Mammary epithelial cell (primary cell): Measurements from ENCODE around the gene DLEU7.

Source experiments
- EZH2 ChIP-seq: IDR thresholded peaks from 2 replicates; pipeline ENCODE4 v1.6.1; 2012; ENCODE audit warnings: low read length, inconsistent platforms, borderline replicate concordance
- TF ChIP-seq, protein P1 (sequence below), 2 donors: IDR thresholded peaks in 1 of 2; conservative IDR thresholded peaks in 1 of 2; 2 replicates each; pipeline ENCODE4 v1.5.1; 2011 to 2012; ENCODE audit warnings: inconsistent platforms in 2 of 2, low read length in 2 of 2, mild to moderate bottlenecking in 2 of 2, control low read depth in 1 of 2, low read depth in 1 of 2; ENCODE audit not compliant: insufficient read depth in 1 of 2; ENCODE audit errors: extremely low read depth in 1 of 2

- TF ChIP-seq, protein P1, sequence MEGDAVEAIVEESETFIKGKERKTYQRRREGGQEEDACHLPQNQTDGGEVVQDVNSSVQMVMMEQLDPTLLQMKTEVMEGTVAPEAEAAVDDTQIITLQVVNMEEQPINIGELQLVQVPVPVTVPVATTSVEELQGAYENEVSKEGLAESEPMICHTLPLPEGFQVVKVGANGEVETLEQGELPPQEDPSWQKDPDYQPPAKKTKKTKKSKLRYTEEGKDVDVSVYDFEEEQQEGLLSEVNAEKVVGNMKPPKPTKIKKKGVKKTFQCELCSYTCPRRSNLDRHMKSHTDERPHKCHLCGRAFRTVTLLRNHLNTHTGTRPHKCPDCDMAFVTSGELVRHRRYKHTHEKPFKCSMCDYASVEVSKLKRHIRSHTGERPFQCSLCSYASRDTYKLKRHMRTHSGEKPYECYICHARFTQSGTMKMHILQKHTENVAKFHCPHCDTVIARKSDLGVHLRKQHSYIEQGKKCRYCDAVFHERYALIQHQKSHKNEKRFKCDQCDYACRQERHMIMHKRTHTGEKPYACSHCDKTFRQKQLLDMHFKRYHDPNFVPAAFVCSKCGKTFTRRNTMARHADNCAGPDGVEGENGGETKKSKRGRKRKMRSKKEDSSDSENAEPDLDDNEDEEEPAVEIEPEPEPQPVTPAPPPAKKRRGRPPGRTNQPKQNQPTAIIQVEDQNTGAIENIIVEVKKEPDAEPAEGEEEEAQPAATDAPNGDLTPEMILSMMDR (conservative IDR thresholded peaks at IDR 0.05 in 1 of 2, IDR thresholded peaks at IDR 0.05 in 1 of 2; ENCODE audit: extremely low read depth in 1 of 2, insufficient read depth in 1 of 2, low read depth in 1 of 2, low read length in 2 of 2), result no peak
- no peak for TF ChIP-seq EZH2
Measured at GRCh38 chr13:50788551-50789210, 54.8 kb downstream of the DLEU7 start.
